ENCODE data around the gene PKLR.
A peak's percentile ranks its signal among the peaks of the same experiment; 100 is the strongest.
"Not testable (repeated sequence)": the region's sequence is repeated elsewhere in the genome, so short reads cannot be mapped to it uniquely, and the experiment has no call there.

PKLR gene

GRCh38 chr1:155254714-155255242, 46.5 kb downstream of the PKLR start:
- DNase-seq (ENCODE audit: low read depth) = no peak

- no peak for DNase-seq (ENCODE audit: low read depth)
These were observed 47.0 kb downstream of the PKLR start for GRCh38 chr1:155254228-155254713.

GRCh38 chr1:155253797-155254196, 47.4 kb downstream of the PKLR start:
- no peak for DNase-seq (ENCODE audit: low read depth)

GRCh38 chr1:155253208-155253607, 48.0 kb downstream of the PKLR start:
- no peak for DNase-seq (ENCODE audit: low read depth)

- no peak for DNase-seq (ENCODE audit: low read depth)
These were observed 49.7 kb downstream of the PKLR start for GRCh38 chr1:155251566-155251965.

- peak; percentile 52 for DNase-seq (ENCODE audit: low read depth)
These were observed 50.4 kb downstream of the PKLR start for GRCh38 chr1:155250633-155251449.

- DNase-seq (ENCODE audit: low read depth) = no peak
These were observed 51.0 kb downstream of the PKLR start for GRCh38 chr1:155250246-155250632.

- DNase-seq (ENCODE audit: low read depth) = no peak
These were observed 53.3 kb downstream of the PKLR start for GRCh38 chr1:155247667-155248553.

- DNase-seq (ENCODE audit: low read depth) = not testable (repeated sequence)
These were observed 54.4 kb downstream of the PKLR start for GRCh38 chr1:155246796-155247195.

GRCh38 chr1:155245163-155245524, 56.1 kb downstream of the PKLR start:
- DNase-seq (ENCODE audit: low read depth) = no peak

- peak; percentile 97 for DNase-seq (ENCODE audit: low read depth)
These were observed 56.7 kb downstream of the PKLR start for GRCh38 chr1:155244368-155245162.

- DNase-seq (ENCODE audit: low read depth) = no peak
These were observed 58.4 kb downstream of the PKLR start for GRCh38 chr1:155242805-155243358.

GRCh38 chr1:155241841-155242264, 59.4 kb downstream of the PKLR start:
- no peak for DNase-seq (ENCODE audit: low read depth)

- DNase-seq (ENCODE audit: low read depth) = peak; percentile 75
These were observed 60.1 kb downstream of the PKLR start for GRCh38 chr1:155241069-155241679.

Data from HS-5 (cell line).